ACC112 (cell line): Measurements from ENCODE around the gene CPAMD8.
"Not testable (repeated sequence)": the region's sequence is repeated elsewhere in the genome, so short reads cannot be mapped to it uniquely, and the experiment has no call there.

Source experiments
- H2AFZ ChIP-seq: fragments of 200-600 bp; sonication (generic); one replicate; pipeline ENCODE4 v1.6.0; 2017; ENCODE audit warnings: antibody characterized with exemption, low read length; ENCODE audit not compliant: unreplicated experiment
- H3K27ac ChIP-seq: fragments of 200-600 bp; sonication (generic); 2 replicates; pipeline ENCODE4 v1.5.1; 2014; ENCODE audit warnings: low read depth, mild to moderate bottlenecking, antibody characterized with exemption, low read length, moderate library complexity
- H3K27me3 ChIP-seq: fragments of 200-600 bp; sonication (generic); 2 replicates; pipeline ENCODE4 v1.6.1; 2014; ENCODE audit warnings: mild to moderate bottlenecking, antibody characterized with exemption, low read length, moderate library complexity, mixed read lengths; ENCODE audit not compliant: insufficient read depth
- H3K36me3 ChIP-seq: fragments of 200-600 bp; sonication (generic); 2 replicates; pipeline ENCODE4 v1.6.1; 2016; ENCODE audit warnings: mild to moderate bottlenecking, antibody characterized with exemption, low read length, moderate library complexity, mixed read lengths; ENCODE audit not compliant: insufficient read depth
- H3K4me1 ChIP-seq: fragments of 200-600 bp; sonication (generic); one replicate; pipeline ENCODE4 v1.6.1; 2016; ENCODE audit warnings: low read length, mixed read lengths; ENCODE audit not compliant: insufficient read depth, unreplicated experiment, control insufficient read depth
- H3K4me3 ChIP-seq: fragments of 200-600 bp; sonication (generic); 2 replicates; pipeline ENCODE4 v1.5.1; 2014; ENCODE audit warnings: mild to moderate bottlenecking, low read depth, low read length
- H3K79me2 ChIP-seq: fragments of 200-600 bp; sonication (generic); one replicate; pipeline ENCODE4 v1.6.0; 2016; ENCODE audit warnings: low read length; ENCODE audit not compliant: control insufficient read depth, unreplicated experiment, insufficient read depth

CPAMD8 gene

DNA sequence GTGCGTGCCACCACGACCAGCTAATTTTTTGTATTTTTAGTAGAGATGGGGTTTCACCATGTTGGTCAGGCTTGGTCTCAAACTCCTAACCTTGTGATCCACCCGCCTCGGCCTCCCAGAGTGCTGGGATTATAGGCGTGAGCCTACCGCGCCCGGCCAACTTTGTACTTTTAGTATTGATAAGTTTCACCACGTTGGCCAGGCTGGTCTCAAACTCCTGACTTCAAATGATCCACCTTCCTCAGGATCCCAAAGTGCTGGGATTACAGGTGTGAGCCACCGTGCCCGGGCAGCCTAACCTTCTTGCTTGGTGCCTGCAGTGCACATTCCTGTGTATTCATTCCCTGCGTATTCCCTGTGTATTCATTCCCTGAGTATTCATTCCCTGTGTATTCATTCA, 88.8 kb downstream of the CPAMD8 start:
- not testable (repeated sequence) for H3K4me1 ChIP-seq, H3K27ac ChIP-seq, H3K79me2 ChIP-seq, H3K36me3 ChIP-seq, H2AFZ ChIP-seq, H3K4me3 ChIP-seq
- peaks cover 18% of the 10 kb centered on the region for H3K27me3 ChIP-seq

DNA sequence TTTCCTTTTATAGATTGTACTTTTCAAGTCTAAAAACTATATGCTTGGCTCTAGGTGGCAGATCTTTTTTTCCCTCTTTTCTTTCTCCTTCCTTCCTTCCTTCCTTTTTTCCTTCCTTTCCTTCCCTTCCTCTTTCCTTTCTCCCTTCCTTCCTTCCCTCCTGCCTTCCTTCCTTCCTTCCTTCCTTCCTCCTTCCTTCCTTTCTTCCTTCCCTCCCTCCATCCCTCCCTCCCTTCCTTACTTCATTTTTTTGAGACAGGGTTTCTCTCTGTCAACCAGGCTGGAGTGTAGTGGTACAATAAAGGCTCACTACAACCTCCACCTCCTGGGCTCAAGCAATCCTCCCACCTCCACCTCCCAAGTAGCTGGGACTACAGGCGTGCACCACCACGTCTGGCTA, 89.7 kb downstream of the CPAMD8 start:
- Histone ChIP-seq H3K79me2 (no peaks in the 10 kb centered on the region), H3K27me3 (peaks cover 18% of the 10 kb centered on the region), H2AFZ (no peak overlapping the region), H3K27ac (no peak overlapping the region), H3K4me1 (no peaks in the 10 kb centered on the region), H3K36me3 (no peaks in the 10 kb centered on the region), H3K4me3 (no peak overlapping the region)

- H3K4me3 ChIP-seq: no peak overlapping the region
- no peaks in the 10 kb centered on the region for H3K4me1 ChIP-seq
- no peaks in the 10 kb centered on the region for H3K36me3 ChIP-seq
- no peak overlapping the region for H3K27ac ChIP-seq
- H2AFZ ChIP-seq: no peak overlapping the region
- no peaks in the 10 kb centered on the region for H3K79me2 ChIP-seq
- H3K27me3 ChIP-seq: peaks cover 18% of the 10 kb centered on the region
Observed at GRCh38 chr19:16934489-16934888, 92.1 kb downstream of the CPAMD8 start.

GRCh38 chr19:16931306-16931705, 95.3 kb downstream of the CPAMD8 start:
- Histone ChIP-seq H3K27ac (no peak overlapping the region), H3K27me3 (peaks cover 18% of the 10 kb centered on the region), H2AFZ (no peak overlapping the region)

DNA sequence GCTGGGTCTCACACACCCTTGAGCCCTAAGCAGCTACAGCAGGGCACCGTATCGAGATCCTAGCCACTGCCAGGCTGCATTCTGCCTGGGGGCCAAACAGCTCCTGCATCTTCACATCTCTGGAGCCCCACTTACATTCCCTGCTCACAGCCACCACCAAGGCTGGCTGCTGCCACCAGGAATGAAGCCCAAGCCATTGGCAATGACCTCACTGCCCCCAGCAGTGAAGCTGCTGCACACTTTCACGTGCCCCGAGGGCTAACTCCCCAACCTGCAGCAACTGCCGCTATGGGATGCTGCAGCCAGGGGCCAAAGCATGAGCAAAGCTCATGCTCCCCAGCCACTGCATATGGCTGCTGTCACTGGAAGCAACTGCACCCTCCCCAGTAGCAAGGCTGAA, 95.9 kb downstream of the CPAMD8 start:
- Histone ChIP-seq H2AFZ (no peak overlapping the region), H3K79me2 (no peaks in the 10 kb centered on the region), H3K27me3 (peaks cover 18% of the 10 kb centered on the region), H3K27ac (no peak overlapping the region), H3K4me3 (no peak overlapping the region), H3K4me1 (no peaks in the 10 kb centered on the region), H3K36me3 (no peaks in the 10 kb centered on the region)

More at GRCh38 chr19:16931306-16931705, 95.3 kb downstream of the CPAMD8 start:
- Histone ChIP-seq H3K79me2 (no peaks in the 10 kb centered on the region), H3K4me1 (no peaks in the 10 kb centered on the region), H3K36me3 (no peaks in the 10 kb centered on the region), H3K4me3 (no peak overlapping the region)

- no peak overlapping the region for H2AFZ ChIP-seq
- peaks cover 4% of the 10 kb centered on the region; the same call in 1 of the 2 replicates for H3K27me3 ChIP-seq
- H3K36me3 ChIP-seq: no peaks in the 10 kb centered on the region
- H3K4me3 ChIP-seq: no peak overlapping the region
- H3K27ac ChIP-seq: no peak overlapping the region
- H3K79me2 ChIP-seq: no peaks in the 10 kb centered on the region
- no peaks in the 10 kb centered on the region for H3K4me1 ChIP-seq
Observed at GRCh38 chr19:16928916-16929315, 97.7 kb downstream of the CPAMD8 start.

DNA sequence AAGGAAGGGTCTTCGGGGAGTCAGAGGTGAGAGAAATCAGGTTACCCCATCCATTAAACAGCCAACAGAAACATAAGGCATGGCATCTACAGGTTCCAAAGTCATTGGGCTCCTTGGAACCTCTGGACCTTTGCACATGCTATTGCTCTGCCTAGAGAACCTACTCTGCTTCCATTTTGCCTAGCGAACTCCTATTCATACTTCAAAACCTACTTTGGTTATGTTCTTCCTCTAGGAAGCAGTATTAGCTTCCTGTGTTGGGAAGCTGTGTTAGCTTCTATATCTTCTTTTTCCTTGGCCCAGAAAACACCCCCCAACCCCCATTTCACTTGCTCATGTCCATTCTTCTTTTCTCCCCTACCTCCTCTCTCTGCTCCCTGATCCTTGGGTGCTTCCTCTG, 98.3 kb downstream of the CPAMD8 start:
- Histone ChIP-seq H2AFZ (no peak overlapping the region), H3K27ac (no peak overlapping the region), H3K4me3 (no peak overlapping the region), H3K4me1 (no peaks in the 10 kb centered on the region), H3K79me2 (no peaks in the 10 kb centered on the region), H3K36me3 (no peaks in the 10 kb centered on the region), H3K27me3 (peaks cover under 1% of the 10 kb centered on the region; the same call in 1 of the 2 replicates)

DNA sequence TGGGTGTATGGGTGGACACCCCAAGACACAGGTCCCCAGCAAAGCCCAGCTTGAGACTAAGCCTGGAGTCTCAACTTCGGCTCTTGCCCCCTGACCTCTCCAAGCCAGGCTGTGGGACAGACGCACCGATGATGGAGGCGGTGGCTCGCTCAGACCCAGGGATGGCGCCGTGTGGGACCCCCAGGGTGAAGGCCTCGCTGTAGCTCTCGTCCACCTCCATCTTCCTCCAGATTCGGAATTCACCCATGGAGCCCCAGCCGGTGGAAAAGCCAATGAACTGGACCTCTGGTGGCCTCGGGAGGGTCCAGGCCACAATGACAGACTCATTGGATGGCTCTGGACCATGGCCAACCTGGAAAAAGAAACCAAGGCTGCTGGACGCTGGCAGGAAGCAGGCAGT, 98.7 kb downstream of the CPAMD8 start:
- no peak overlapping the region for H3K27ac ChIP-seq
- H2AFZ ChIP-seq: no peak overlapping the region
- no peaks in the 10 kb centered on the region for H3K4me1 ChIP-seq
- H3K27me3 ChIP-seq: no peaks in the 10 kb centered on the region
- no peaks in the 10 kb centered on the region for H3K36me3 ChIP-seq
- no peaks in the 10 kb centered on the region for H3K79me2 ChIP-seq
- H3K4me3 ChIP-seq: no peak overlapping the region

- Histone ChIP-seq H2AFZ (no peak overlapping the region), H3K27me3 (no peaks in the 10 kb centered on the region), H3K27ac (no peak overlapping the region), H3K79me2 (no peaks in the 10 kb centered on the region), H3K4me3 (no peak overlapping the region), H3K4me1 (peaks cover 3% of the 10 kb centered on the region), H3K36me3 (no peaks in the 10 kb centered on the region)
Observed at GRCh38 chr19:16922949-16923348, 103.7 kb downstream of the CPAMD8 start.

GRCh38 chr19:16922592-16922934, 104.0 kb downstream of the CPAMD8 start:
- Histone ChIP-seq H3K4me3 (no peak overlapping the region), H3K27ac (no peak overlapping the region), H3K36me3 (no peaks in the 10 kb centered on the region), H3K79me2 (no peaks in the 10 kb centered on the region), H3K27me3 (no peaks in the 10 kb centered on the region), H3K4me1 (peaks cover 3% of the 10 kb centered on the region), H2AFZ (no peak overlapping the region)

GRCh38 chr19:16921766-16922591, 104.6 kb downstream of the CPAMD8 start:
- Histone ChIP-seq H3K27ac (no peak overlapping the region), H3K4me1 (peaks cover 3% of the 10 kb centered on the region), H3K4me3 (no peak overlapping the region), H2AFZ (no peak overlapping the region), H3K27me3 (no peaks in the 10 kb centered on the region), H3K36me3 (no peaks in the 10 kb centered on the region), H3K79me2 (no peaks in the 10 kb centered on the region)
